D341Med (cell line): ENCODE data around the gene COL4A1.

Source experiments
- DNase-seq: peaks from one replicate; pipeline ENCODE4 v3.0.0; 2012; ENCODE audit warnings: low spot score

COL4A1 gene

GRCh38 chr13:110194451-110194850, 112.5 kb downstream of the COL4A1 start:
- no peak for DNase-seq

GRCh38 chr13:110193491-110193890, 113.5 kb downstream of the COL4A1 start:
- no peak for DNase-seq

- no peak for DNase-seq
Observed at GRCh38 chr13:110192472-110192871, 114.5 kb downstream of the COL4A1 start.

GRCh38 chr13:110187641-110188161, 119.3 kb downstream of the COL4A1 start:
- DNase-seq = no peak

GRCh38 chr13:110186231-110186855, 120.6 kb downstream of the COL4A1 start:
- no peak for DNase-seq

GRCh38 chr13:110185696-110186095, 121.3 kb downstream of the COL4A1 start:
- DNase-seq = no peak

GRCh38 chr13:110183910-110184309, 123.0 kb downstream of the COL4A1 start:
- DNase-seq = no peak

GRCh38 chr13:110182461-110182860, 124.5 kb downstream of the COL4A1 start:
- no peak for DNase-seq

GRCh38 chr13:110182003-110182402, 125.0 kb downstream of the COL4A1 start:
- DNase-seq = no peak

- no peak for DNase-seq
Observed at GRCh38 chr13:110179857-110180147, 127.2 kb downstream of the COL4A1 start.

GRCh38 chr13:110179116-110179856, 127.7 kb downstream of the COL4A1 start:
- no peak for DNase-seq

- no peak for DNase-seq
Observed at GRCh38 chr13:110177790-110178189, 129.2 kb downstream of the COL4A1 start.

GRCh38 chr13:110176431-110176830, 130.5 kb downstream of the COL4A1 start:
- DNase-seq = no peak

- no peak for DNase-seq
Observed at GRCh38 chr13:110173247-110173818, 133.6 kb downstream of the COL4A1 start.

- no peak for DNase-seq
Observed at GRCh38 chr13:110170882-110171281, 136.1 kb downstream of the COL4A1 start.

GRCh38 chr13:110170020-110170790, 136.8 kb downstream of the COL4A1 start:
- no peak for DNase-seq

GRCh38 chr13:110168999-110169933, 137.7 kb downstream of the COL4A1 start:
- DNase-seq = no peak

GRCh38 chr13:110166598-110166997, 140.4 kb downstream of the COL4A1 start:
- no peak for DNase-seq

- no peak for DNase-seq
Observed at GRCh38 chr13:110164706-110165105, 142.3 kb downstream of the COL4A1 start.

- no peak for DNase-seq
Observed at GRCh38 chr13:110162866-110163658, 143.9 kb downstream of the COL4A1 start.

GRCh38 chr13:110162053-110162452, 144.9 kb downstream of the COL4A1 start:
- no peak for DNase-seq
